GM12878 (cell line): ENCODE data around the gene NPAS1. TPM values are rescaled to one million over a fixed set of nuclear protein-coding genes. Genes with fewer than 3 reads are reported as not detected.

Source experiments
- ATAC-seq: fragments of 200-7000 bp; cut with Tn5 transposase; 3 replicates; pipeline ENCODE4 v1.9.1; 2020; ENCODE audit warnings: mild to moderate bottlenecking, moderate library complexity
- BruUV-seq: library from RNA; stranded (reverse); fragments of 400-500 nt; replicated peaks from 2 replicates; lab custom pipeline; 2021; lab: Mats Ljungman, UMichigan
- CTCF ChIA-PET: fragments of 300-600 bp; sonication (Branson Sonifier 250); formaldehyde crosslinking; extraction: SDS; loops from one replicate; lab custom pipeline; 2021; ENCODE audit warnings: inconsistent platforms; lab: Yijun Ruan, JAX
- POLR2A ChIA-PET: fragments of 350-600 bp; formaldehyde crosslinking; extraction: SDS; loops from one replicate; lab custom pipeline; 2021; ENCODE audit warnings: inconsistent platforms; lab: Charles Lee
- RAD21 ChIA-PET: fragments of 300-600 bp; sonication (Branson Sonifier 250); formaldehyde crosslinking; loops from one replicate; lab custom pipeline; 2023; ENCODE audit warnings: antibody characterized with exemption; ENCODE audit not compliant: unreplicated experiment; lab: Charles Lee
- SMC1A ChIA-PET: fragments of 300-600 bp; sonication (Branson Sonifier 250); formaldehyde crosslinking; loops from one replicate; lab custom pipeline; 2023; ENCODE audit not compliant: unreplicated experiment, uncharacterized antibody; lab: Charles Lee
- DNase-seq: peaks from one replicate; pipeline ENCODE4 v3.0.0-alpha.2; 2011; ENCODE audit warnings: low read depth, low spot score
- FAIRE-seq: peaks from 3 replicates; lab custom pipeline; 2011; peaks lifted over from hg19 to GRCh38; lab: Jason Lieb, UNC
- H2AFZ ChIP-seq: 2 replicates; pipeline ENCODE4 v1.6.0; 2011; ENCODE audit warnings: low read depth, low read length, control low read depth; ENCODE audit not compliant: control insufficient read depth
- H3K27ac ChIP-seq: 2 replicates; pipeline ENCODE4 v1.5.1; 2011; ENCODE audit warnings: control low read depth; ENCODE audit not compliant: control insufficient read depth, insufficient read depth
- H3K27me3 ChIP-seq, 2 experiments: replicated peaks in 1 of 2; 2 replicates each; pipeline versions ENCODE4 v1.6.0 to v1.6.1; 2011; ENCODE audit warnings: low read length in 1 of 2; ENCODE audit not compliant: control insufficient read depth in 2 of 2, insufficient read depth in 2 of 2
- H3K36me3 ChIP-seq, 2 experiments: 2 replicates each; pipeline ENCODE4 v1.5.1; 2011; ENCODE audit warnings: low read length in 1 of 2; ENCODE audit not compliant: control insufficient read depth in 2 of 2, insufficient read depth in 2 of 2
- H3K4me1 ChIP-seq: 2 replicates; pipeline ENCODE4 v1.6.1; 2011; ENCODE audit warnings: mild to moderate bottlenecking, low read length, moderate library complexity, mixed read lengths; ENCODE audit not compliant: control insufficient read depth, insufficient read depth
- H3K4me2 ChIP-seq: 2 replicates; pipeline ENCODE4 v1.6.0; 2011; ENCODE audit warnings: control low read depth; ENCODE audit not compliant: control insufficient read depth, insufficient read depth
- H3K4me3 ChIP-seq: fragments of 200-600 bp; sonication (generic); 2 replicates; pipeline ENCODE4 v1.5.1; 2016
- H3K79me2 ChIP-seq: 2 replicates; pipeline ENCODE4 v1.6.0; 2011; ENCODE audit warnings: low read length; ENCODE audit not compliant: control insufficient read depth, insufficient read depth
- H3K9ac ChIP-seq: 2 replicates; pipeline ENCODE4 v1.8.0; 2011; ENCODE audit warnings: low read length, control low read depth, mixed read lengths; ENCODE audit not compliant: control insufficient read depth, insufficient read depth
- H3K9me3 ChIP-seq: replicated peaks from 3 replicates; pipeline ENCODE4 v1.5.1; 2011; ENCODE audit warnings: mild to moderate bottlenecking, low read length; ENCODE audit not compliant: control insufficient read depth, insufficient read depth
- H4K20me1 ChIP-seq: 2 replicates; pipeline ENCODE4 v1.6.0; 2011; ENCODE audit not compliant: control insufficient read depth, insufficient read depth
- POLR2A ChIP-seq: IDR thresholded peaks from 2 replicates; pipeline ENCODE4 v1.6.1; 2011; ENCODE audit warnings: low read depth, mild to moderate bottlenecking, low read length
- POLR2AphosphoS5 ChIP-seq: IDR thresholded peaks from 2 replicates; pipeline ENCODE4 v1.6.1; 2011; ENCODE audit warnings: mild to moderate bottlenecking, low read length, inconsistent platforms
- RAD51 ChIP-seq: fragments of 450-650 bp; IDR thresholded peaks from 2 replicates; pipeline ENCODE4 v1.6.1; 2016; ENCODE audit warnings: moderate library complexity, mild to moderate bottlenecking, inconsistent platforms
- SP1 ChIP-seq: IDR thresholded peaks from one replicate; pipeline ENCODE4 v1.6.1; 2011; ENCODE audit warnings: low read depth, low read length
- WGBS: methylation state at CpG from one replicate; pipeline ENCODE4 v1.1.6; 2016; ENCODE audit warnings: low lambda C conversion rate; ENCODE audit not compliant: insufficient replicate concordance, insufficient coverage; ENCODE audit errors: missing lambda C conversion rate; 5-methylcytosine and 5-hydroxymethylcytosine counted together
- in situ Hi-C: fragments of 300-500 bp; cut with MboI; formaldehyde crosslinking; loops from 9 replicates; pipeline ENCODE4 v1.14.3; 2018; ENCODE audit warnings: mixed read lengths
- intact Hi-C: fragments of 100-400 bp; cut with micrococcal nuclease; formaldehyde crosslinking; loops from one replicate; pipeline ENCODE4 v1.14.2; 2022; ENCODE audit not compliant: unreplicated experiment
- polyA plus RNA-seq, 11 experiments: library from polyadenylated mRNA; depleted of rRNA in 4 of 11; unstranded in 6 of 11; stranded (reverse) in 5 of 11; fragments of >200 nt; fragmentation: Nextera tagmentation in 4 of 11; fragmentation: Illumina TruSeq in 1 of 11; extraction: Ambion mirVana in 4 of 11; extraction: Trizol in 1 of 11; gene quantifications; 1 replicate in 1 of 11; 2 replicates in 10 of 11; pipeline versions ENCODE4 v1.2.1 to v1.2.3, GENCODE V29; 2011 to 2016; ENCODE audit warnings: inconsistent platforms in 2 of 11, missing spikeins in 2 of 11, low read depth in 1 of 11
- total RNA-seq, 4 experiments: library from RNA; depleted of rRNA in 3 of 4; stranded (reverse); fragments of >200 nt in 3 of 4; fragmentation: Illumina TruSeq in 1 of 4; extraction: Trizol in 1 of 4; gene quantifications; 2 replicates each; pipeline versions ENCODE4 v1.2.1 to v1.2.3, GENCODE V29; 2013 to 2021
- TF ChIP-seq, protein P1 (sequence below): IDR thresholded peaks from 2 replicates; pipeline ENCODE4 v1.6.1; 2012; ENCODE audit warnings: low read depth, low read length, improper control_type of control experiment
- TF ChIP-seq, protein P2 (sequence below): fragments of 450-650 bp; IDR thresholded peaks from 2 replicates; pipeline ENCODE4 v1.6.1; 2014; ENCODE audit warnings: mild to moderate bottlenecking
- TF ChIP-seq, protein P3 (sequence below): fragments of 450-650 bp; formaldehyde crosslinking; IDR thresholded peaks from 2 replicates; pipeline ENCODE4 v1.4.0; 2022; ENCODE audit warnings: mild to moderate bottlenecking, moderate library complexity

The NPAS1 gene
- total and polyA plus RNA-seq, 10 of the 15 experiments (the other 5 are each of a cell fraction or from before 2014, with no cell fraction given) = 0.14 to 0.72 (median 0.28) TPM; not detected in 3

DNA sequence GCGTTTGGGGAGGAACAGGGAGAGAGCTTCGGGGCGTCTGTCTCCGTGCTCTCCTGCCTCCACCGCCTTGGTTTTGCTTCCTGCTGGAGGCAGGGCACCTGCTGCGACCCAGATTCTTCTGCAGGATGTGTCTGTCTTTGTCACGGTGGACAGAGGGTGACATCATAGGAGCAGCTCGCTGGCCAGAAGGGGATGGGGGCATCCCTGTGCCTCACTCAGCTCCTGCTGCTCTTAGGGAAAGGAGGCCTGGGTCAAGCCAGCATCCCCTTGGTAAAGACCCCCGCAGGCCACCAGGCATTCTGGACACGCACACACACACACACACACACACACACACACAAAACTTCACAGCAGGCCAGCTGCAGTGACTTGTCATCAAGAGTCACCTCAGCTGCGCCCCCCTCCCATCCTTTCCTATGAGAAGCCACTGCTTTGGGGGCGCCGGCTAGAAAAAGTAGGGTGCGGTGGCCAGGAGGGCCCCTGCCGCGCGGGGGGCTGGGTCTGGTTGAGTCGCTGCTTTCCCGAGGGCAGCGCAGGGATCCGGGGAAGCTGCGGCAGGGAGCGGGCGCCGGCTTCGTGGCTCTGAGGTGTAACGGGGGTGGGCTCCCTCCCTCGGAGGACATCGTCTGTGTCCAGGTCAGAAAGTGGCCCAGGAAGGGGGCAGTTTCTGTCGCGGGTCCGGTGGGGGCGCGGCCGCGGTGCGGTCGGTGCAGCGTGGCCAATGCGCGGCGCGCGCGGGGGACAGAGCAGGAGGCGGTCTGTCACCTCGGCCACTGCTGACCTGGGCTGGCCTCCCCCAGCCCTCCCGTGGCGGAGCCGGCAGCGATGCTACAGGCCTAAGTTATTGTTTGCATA, 15.8 kb upstream of the NPAS1 start:
- 33% methylated on average over 48 of the region's 51 CpGs for WGBS
- CTCF ChIA-PET = interaction anchor here (0.6 to 1.7 kb wide), 4 partner anchors 9 to 50 kb away, joined by 4 to 7 read pairs (median 5); no protein-coding TSS in a partner anchor
- ATAC-seq (no peak), FAIRE-seq (no peak), DNase-seq (no peak)
- Histone ChIP-seq H3K36me3 (peaks cover 3 to 12% of the 10 kb centered on the region in 2 experiments; a peak in 3 of 4 replicates), H3K79me2 (no peaks in the 10 kb centered on the region), H3K4me3 (no peak overlapping the region), H3K9ac (no peak overlapping the region), H3K27me3 (no peaks in the 10 kb centered on the region), H2AFZ (no peak overlapping the region), H3K27ac (no peak overlapping the region), H3K9me3 (no peaks in the 10 kb centered on the region), H4K20me1 (no peaks in the 10 kb centered on the region), H3K4me1 (no peaks in the 10 kb centered on the region), H3K4me2 (no peak overlapping the region)
- POLR2A ChIA-PET = interaction anchor here (1.1 kb wide), 1 partner anchor 79 kb away, joined by 4 read pairs; no protein-coding TSS in a partner anchor
- RAD21 ChIA-PET = interaction anchor here (1.5 kb wide), 1 partner anchor 9 kb away, joined by 3 read pairs; no protein-coding TSS in a partner anchor
- TF ChIP-seq, protein P1, sequence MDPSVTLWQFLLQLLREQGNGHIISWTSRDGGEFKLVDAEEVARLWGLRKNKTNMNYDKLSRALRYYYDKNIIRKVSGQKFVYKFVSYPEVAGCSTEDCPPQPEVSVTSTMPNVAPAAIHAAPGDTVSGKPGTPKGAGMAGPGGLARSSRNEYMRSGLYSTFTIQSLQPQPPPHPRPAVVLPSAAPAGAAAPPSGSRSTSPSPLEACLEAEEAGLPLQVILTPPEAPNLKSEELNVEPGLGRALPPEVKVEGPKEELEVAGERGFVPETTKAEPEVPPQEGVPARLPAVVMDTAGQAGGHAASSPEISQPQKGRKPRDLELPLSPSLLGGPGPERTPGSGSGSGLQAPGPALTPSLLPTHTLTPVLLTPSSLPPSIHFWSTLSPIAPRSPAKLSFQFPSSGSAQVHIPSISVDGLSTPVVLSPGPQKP = no peak
- no peak for TF ChIP-seq POLR2AphosphoS5
- no peak for TF ChIP-seq RAD51
- TF ChIP-seq SP1 = no peak
- TF ChIP-seq, protein P2, sequence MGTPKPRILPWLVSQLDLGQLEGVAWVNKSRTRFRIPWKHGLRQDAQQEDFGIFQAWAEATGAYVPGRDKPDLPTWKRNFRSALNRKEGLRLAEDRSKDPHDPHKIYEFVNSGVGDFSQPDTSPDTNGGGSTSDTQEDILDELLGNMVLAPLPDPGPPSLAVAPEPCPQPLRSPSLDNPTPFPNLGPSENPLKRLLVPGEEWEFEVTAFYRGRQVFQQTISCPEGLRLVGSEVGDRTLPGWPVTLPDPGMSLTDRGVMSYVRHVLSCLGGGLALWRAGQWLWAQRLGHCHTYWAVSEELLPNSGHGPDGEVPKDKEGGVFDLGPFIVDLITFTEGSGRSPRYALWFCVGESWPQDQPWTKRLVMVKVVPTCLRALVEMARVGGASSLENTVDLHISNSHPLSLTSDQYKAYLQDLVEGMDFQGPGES = no peak
- no peak for TF ChIP-seq POLR2A
- TF ChIP-seq, protein P3, sequence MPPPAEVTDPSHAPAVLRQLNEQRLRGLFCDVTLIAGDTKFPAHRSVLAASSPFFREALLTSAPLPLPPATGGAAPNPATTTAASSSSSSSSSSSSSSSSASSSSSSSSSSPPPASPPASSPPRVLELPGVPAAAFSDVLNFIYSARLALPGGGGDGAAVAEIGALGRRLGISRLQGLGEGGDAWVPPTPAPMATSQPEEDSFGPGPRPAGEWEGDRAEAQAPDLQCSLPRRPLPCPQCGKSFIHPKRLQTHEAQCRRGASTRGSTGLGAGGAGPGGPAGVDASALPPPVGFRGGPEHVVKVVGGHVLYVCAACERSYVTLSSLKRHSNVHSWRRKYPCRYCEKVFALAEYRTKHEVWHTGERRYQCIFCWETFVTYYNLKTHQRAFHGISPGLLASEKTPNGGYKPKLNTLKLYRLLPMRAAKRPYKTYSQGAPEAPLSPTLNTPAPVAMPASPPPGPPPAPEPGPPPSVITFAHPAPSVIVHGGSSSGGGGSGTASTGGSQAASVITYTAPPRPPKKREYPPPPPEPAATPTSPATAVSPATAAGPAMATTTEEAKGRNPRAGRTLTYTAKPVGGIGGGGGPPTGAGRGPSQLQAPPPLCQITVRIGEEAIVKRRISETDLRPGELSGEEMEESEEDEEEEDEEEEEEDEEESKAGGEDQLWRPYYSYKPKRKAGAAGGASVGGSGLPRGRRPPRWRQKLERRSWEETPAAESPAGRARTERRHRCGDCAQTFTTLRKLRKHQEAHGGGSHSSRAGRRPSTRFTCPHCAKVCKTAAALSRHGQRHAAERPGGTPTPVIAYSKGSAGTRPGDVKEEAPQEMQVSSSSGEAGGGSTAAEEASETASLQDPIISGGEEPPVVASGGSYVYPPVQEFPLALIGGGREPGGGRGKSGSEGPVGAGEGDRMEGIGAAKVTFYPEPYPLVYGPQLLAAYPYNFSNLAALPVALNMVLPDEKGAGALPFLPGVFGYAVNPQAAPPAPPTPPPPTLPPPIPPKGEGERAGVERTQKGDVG (CRISPR knock-in tag) = no peak
- SMC1A ChIA-PET = interaction anchor here (0.5 kb wide), 1 partner anchor 167 kb away, joined by 4 read pairs; no protein-coding TSS in a partner anchor
- no TSS peak for BruUV-seq
- intact Hi-C loops = no loop called here
- in situ Hi-C loops = no loop called here
